SU-DHL-6 (cell line): ENCODE measurements around the gene SLC5A10.

Experiments used
- EZH2phosphoT487 ChIP-seq: fragments of 200-600 bp; sonication (generic), shearing (Covaris generic); conservative IDR thresholded peaks from 2 replicates; pipeline ENCODE4 v1.6.1; 2018; ENCODE audit warnings: mild to moderate bottlenecking, antibody characterized with exemption, low read length, moderate library complexity, mixed read lengths
- TF ChIP-seq, protein P1 (sequence below): fragments of 200-600 bp; sonication (generic); IDR thresholded peaks from one replicate; pipeline ENCODE4 v1.5.1; 2017; ENCODE audit warnings: antibody characterized with exemption, mild to moderate bottlenecking, low read length, moderate library complexity; ENCODE audit not compliant: insufficient read depth, poor library complexity, severe bottlenecking

DNA sequence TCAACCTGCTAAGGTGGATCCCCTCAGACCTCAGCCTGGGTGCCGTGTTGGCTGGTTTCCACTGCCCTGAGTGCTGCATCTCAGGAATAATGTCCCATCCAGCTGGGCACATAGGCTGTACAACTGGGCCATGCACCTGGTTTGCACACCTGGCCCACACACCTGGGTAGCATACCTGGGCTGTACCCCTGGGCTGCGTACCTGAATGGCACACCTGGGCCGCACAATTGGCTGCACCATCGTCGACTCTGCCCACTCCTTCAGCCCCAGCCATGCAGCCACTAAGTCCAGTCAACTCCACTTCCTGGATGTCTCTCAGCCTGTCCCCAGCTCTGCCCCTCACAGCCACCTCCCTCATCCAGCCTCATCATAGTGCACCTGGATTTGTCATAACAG lies 7.9 kb downstream of the SLC5A10 start:
- TF ChIP-seq, protein P1, sequence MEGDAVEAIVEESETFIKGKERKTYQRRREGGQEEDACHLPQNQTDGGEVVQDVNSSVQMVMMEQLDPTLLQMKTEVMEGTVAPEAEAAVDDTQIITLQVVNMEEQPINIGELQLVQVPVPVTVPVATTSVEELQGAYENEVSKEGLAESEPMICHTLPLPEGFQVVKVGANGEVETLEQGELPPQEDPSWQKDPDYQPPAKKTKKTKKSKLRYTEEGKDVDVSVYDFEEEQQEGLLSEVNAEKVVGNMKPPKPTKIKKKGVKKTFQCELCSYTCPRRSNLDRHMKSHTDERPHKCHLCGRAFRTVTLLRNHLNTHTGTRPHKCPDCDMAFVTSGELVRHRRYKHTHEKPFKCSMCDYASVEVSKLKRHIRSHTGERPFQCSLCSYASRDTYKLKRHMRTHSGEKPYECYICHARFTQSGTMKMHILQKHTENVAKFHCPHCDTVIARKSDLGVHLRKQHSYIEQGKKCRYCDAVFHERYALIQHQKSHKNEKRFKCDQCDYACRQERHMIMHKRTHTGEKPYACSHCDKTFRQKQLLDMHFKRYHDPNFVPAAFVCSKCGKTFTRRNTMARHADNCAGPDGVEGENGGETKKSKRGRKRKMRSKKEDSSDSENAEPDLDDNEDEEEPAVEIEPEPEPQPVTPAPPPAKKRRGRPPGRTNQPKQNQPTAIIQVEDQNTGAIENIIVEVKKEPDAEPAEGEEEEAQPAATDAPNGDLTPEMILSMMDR = no peak
- TF ChIP-seq EZH2phosphoT487 = no peak
